Heart right ventricle (tissue), 16 donors: ENCODE results near the gene NIPA2. TPM values are rescaled to one million over a fixed set of nuclear protein-coding genes. Genes with fewer than 3 reads are reported as not detected.

Experiments
- ATAC-seq, 8 donors: fragments of 200-7000 bp; cut with Tn5 transposase; one replicate each; pipeline ENCODE4 v1.9.1; 2020; ENCODE audit warnings: mild to moderate bottlenecking in 8 of 8, moderate library complexity in 8 of 8, moderate number of reproducible peaks in 1 of 8
- DNase-seq, 2 donors: peaks; one replicate each; pipeline ENCODE4 v3.0.0-alpha.2; 2020
- H3K27ac ChIP-seq, 10 donors: fragments of 200-600 bp; sonication (generic) in 2 of 10; one replicate each; pipeline versions ENCODE4 v1.5.0 to v1.8.0; 2020 to 2022; ENCODE audit warnings: mild to moderate bottlenecking in 3 of 10
- H3K27me3 ChIP-seq, 7 donors: fragments of 200-600 bp; one replicate each; pipeline ENCODE4 v1.8.0; 2021 to 2022; ENCODE audit warnings: mild to moderate bottlenecking in 2 of 7
- H3K36me3 ChIP-seq, 9 donors: fragments of 200-600 bp; sonication (generic) in 1 of 9; one replicate each; pipeline versions ENCODE4 v1.5.0 to v1.8.0; 2020 to 2022; ENCODE audit warnings: mild to moderate bottlenecking in 2 of 9
- H3K4me1 ChIP-seq, 9 donors: fragments of 200-600 bp; sonication (generic) in 1 of 9; one replicate each; pipeline versions ENCODE4 v1.5.0 to v1.8.0; 2020 to 2022; ENCODE audit warnings: mild to moderate bottlenecking in 4 of 9
- H3K4me3 ChIP-seq, 10 donors: fragments of 200-600 bp; sonication (generic) in 2 of 10; one replicate each; pipeline versions ENCODE4 v1.5.0 to v1.8.0; 2020 to 2022; ENCODE audit warnings: mild to moderate bottlenecking in 7 of 10, moderate library complexity in 2 of 10
- H3K9me3 ChIP-seq, 11 donors: fragments of 200-600 bp in 10 of 11; sonication (generic) in 2 of 11; one replicate each; pipeline versions ENCODE4 v1.5.0 to v1.8.0; 2013 to 2022; ENCODE audit warnings: mild to moderate bottlenecking in 2 of 11, control low read depth in 1 of 11, moderate library complexity in 1 of 11
- WGBS, 2 donors: extraction: QIAGEN DNeasy Blood & Tissue Kit; methylation state at CpG; one replicate each; pipeline ENCODE4 v1.1.7; 2013; ENCODE audit warnings: inconsistent platforms in 1 of 2; 5-methylcytosine and 5-hydroxymethylcytosine counted together
- intact Hi-C, 10 donors: fragments of 100-400 bp; cut with DNase I; formaldehyde crosslinking; loops; one replicate each; pipeline versions ENCODE4 v1.11.1 to v1.14.2; 2022
- polyA plus RNA-seq, 2 donors: library from polyadenylated mRNA; stranded (reverse); fragments of 200-250 nt; gene quantifications; one replicate each; pipeline ENCODE4 v1.2.3, GENCODE V29; 2013
- total RNA-seq, 10 donors: library from RNA; stranded (reverse); fragmentation: NEBNext Ultra II Directional in 3 of 10; extraction: Animal tissue kit (Norgen Biotek cat#: 25700) in 3 of 10; gene quantifications; one replicate each; pipeline versions ENCODE4 v1.2.1 to v1.2.4, GENCODE V29; 2021 to 2023
- TF ChIP-seq, protein P1 (sequence below), 9 donors: fragments of 200-600 bp; sonication (generic) in 2 of 9; IDR thresholded peaks; one replicate each; pipeline versions ENCODE4 v1.5.0 to v1.8.0; 2021 to 2022; ENCODE audit warnings: antibody characterized with exemption in 9 of 9, mild to moderate bottlenecking in 5 of 9, moderate library complexity in 1 of 9
- donor health status: Arrhythmogenic right ventricular cardiomyopathy.
- donor health status: ischemic (EF 13 %, LVEDD 7.1; RV severe dilation, severe dysfunction).
- donor health status: healthy with polysubstance abuse.
- donor health status: DM: no; HTN: yes; CAD: no.
- donor health status: DM: no; HTN: no; CAD: no.
- donor health status: ischemic (EF 25% LVEDD 6.9; RV normal size, moderate dysfunction).
- donor health status: ischemic (EF 25% LVEDD 5.7; RV mildly dilated, moderate dysfunction).
- donor health status: healthy.
- donor health status: DM: yes; HTN: yes; CAD: no.
- donor health status: Ischemic cardiomyopathy.
- donor health status: ischemic (EF 35%, LVEDD 5.7; RV mildly dilated, moderate dysfunction).
- donor health status: nonischemic (EF 11% LVEDD 7.7; RV severe dilation, severe dysfunction).
- donor health status: DM: yes; HTN: yes; CAD: no.
- donor health status: PGD.
- donor health status: ischemic (EF 29% LVEDD 5.4; RV normal size, mild dysfunction).
- donor health status: nonischemic (EF 23%, LVEDD 6.1; RV moderate dilation, normal function).

Gene NIPA2
- total and polyA plus RNA-seq, 12 donors = 4.7 to 30.3 (median 19.3) TPM

DNA sequence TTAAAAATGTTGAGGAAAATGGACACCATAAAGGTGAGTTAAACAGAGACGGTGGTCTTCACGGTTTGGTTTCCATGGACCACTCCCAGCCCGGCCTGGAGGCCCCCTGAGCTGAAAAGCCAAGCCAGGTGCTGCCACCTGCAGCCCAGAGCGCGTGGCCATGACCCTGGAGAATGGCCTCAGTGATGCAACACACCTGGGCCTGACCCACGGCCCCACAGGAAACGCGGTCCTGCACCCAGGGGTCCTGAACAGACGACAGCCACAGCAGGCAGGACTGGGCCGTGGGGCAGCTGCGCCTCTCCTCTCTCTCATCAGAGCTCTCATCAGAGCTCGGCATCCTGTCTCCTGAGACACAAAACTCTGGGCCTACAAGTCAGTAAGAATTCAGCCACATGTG, 64.1 kb downstream of the NIPA2 start:
- WGBS, 2 donors = 78 to 83% methylated on average over 12 of the region's 12 CpGs
- Histone ChIP-seq H3K4me1 (no peaks in the 10 kb centered on the region), H3K4me3 (no peak overlapping the region), H3K27ac (no peak overlapping the region), H3K36me3 (peaks cover 0 to 99% (median 41%) of the 10 kb centered on the region in 9 donors), H3K27me3 (no peaks in the 10 kb centered on the region), H3K9me3 (no peaks in the 10 kb centered on the region)
- intact Hi-C loops = loop anchor here in 1 of 10 donors (10.0 kb wide), 1 partner anchor 48 kb away; no protein-coding TSS in a partner anchor
- ATAC-seq (no peak), DNase-seq (no peak)
- TF ChIP-seq, protein P1, sequence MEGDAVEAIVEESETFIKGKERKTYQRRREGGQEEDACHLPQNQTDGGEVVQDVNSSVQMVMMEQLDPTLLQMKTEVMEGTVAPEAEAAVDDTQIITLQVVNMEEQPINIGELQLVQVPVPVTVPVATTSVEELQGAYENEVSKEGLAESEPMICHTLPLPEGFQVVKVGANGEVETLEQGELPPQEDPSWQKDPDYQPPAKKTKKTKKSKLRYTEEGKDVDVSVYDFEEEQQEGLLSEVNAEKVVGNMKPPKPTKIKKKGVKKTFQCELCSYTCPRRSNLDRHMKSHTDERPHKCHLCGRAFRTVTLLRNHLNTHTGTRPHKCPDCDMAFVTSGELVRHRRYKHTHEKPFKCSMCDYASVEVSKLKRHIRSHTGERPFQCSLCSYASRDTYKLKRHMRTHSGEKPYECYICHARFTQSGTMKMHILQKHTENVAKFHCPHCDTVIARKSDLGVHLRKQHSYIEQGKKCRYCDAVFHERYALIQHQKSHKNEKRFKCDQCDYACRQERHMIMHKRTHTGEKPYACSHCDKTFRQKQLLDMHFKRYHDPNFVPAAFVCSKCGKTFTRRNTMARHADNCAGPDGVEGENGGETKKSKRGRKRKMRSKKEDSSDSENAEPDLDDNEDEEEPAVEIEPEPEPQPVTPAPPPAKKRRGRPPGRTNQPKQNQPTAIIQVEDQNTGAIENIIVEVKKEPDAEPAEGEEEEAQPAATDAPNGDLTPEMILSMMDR (IDR thresholded peaks at IDR 0.05) = no peak

DNA sequence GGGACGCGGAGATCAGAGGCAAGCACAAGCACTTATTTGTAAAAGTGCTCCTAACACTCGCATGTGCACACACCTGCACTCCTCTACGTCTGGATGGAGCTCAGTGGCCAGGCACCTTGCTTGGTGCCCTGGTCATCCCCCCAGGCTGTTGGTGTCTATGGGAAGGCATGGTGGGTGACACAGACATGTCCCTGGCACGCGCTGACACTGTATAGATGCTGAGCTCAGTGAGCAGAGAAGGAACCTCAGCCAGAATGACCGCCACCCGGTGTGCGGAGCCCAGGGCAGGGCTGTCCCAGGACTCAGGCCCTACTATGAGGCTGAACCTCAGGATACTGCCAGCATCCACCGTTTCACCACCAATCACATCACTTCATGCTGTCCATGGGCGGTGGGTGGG, 64.5 kb downstream of the NIPA2 start:
- Histone ChIP-seq H3K36me3 (peaks cover 0 to 99% (median 44%) of the 10 kb centered on the region in 9 donors), H3K4me3 (no peak overlapping the region), H3K27ac (no peak overlapping the region), H3K27me3 (no peaks in the 10 kb centered on the region), H3K9me3 (no peaks in the 10 kb centered on the region), H3K4me1 (no peaks in the 10 kb centered on the region)
- WGBS, 2 donors = 90 to 94% methylated on average over 11 of the region's 11 CpGs
- no peak for ATAC-seq
- TF ChIP-seq, protein P1 (IDR thresholded peaks at IDR 0.05) = no peak
- intact Hi-C loops = loop anchor here in 1 of 10 donors (10.0 kb wide), 1 partner anchor 48 kb away; no protein-coding TSS in a partner anchor
- no peak for DNase-seq

DNA sequence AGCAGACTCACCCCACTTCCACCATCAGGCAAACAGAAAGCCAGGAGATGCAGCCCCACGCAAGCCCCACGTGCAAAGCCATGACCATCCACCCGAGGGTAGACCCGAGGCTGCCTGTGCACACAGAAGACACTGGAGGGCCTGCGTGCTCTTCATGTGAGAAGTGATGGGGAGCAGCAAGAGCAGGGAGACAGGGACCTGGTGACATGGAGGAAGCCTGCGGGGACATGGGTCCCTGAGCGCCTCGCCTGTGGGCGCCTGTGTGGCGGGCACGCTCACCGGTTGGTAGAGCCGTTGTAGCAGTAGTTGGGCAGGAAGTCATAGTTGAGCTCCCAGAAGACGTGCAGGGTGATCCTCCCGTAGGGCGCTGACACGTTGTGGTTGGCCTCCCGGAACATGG, 65.0 kb downstream of the NIPA2 start:
- WGBS, 2 donors = 93 to 94% methylated on average over 18 of the region's 18 CpGs
- Histone ChIP-seq H3K4me3 (no peak overlapping the region), H3K27me3 (no peaks in the 10 kb centered on the region), H3K36me3 (peaks cover 0 to 99% (median 49%) of the 10 kb centered on the region in 9 donors), H3K27ac (no peak overlapping the region), H3K9me3 (no peaks in the 10 kb centered on the region), H3K4me1 (no peaks in the 10 kb centered on the region)
- ATAC-seq = no peak
- TF ChIP-seq, protein P1 (IDR thresholded peaks at IDR 0.05) = no peak
- intact Hi-C loops = loop anchor here in 1 of 10 donors (10.0 kb wide), 1 partner anchor 49 kb away; no protein-coding TSS in a partner anchor
- DNase-seq = no peak

DNA sequence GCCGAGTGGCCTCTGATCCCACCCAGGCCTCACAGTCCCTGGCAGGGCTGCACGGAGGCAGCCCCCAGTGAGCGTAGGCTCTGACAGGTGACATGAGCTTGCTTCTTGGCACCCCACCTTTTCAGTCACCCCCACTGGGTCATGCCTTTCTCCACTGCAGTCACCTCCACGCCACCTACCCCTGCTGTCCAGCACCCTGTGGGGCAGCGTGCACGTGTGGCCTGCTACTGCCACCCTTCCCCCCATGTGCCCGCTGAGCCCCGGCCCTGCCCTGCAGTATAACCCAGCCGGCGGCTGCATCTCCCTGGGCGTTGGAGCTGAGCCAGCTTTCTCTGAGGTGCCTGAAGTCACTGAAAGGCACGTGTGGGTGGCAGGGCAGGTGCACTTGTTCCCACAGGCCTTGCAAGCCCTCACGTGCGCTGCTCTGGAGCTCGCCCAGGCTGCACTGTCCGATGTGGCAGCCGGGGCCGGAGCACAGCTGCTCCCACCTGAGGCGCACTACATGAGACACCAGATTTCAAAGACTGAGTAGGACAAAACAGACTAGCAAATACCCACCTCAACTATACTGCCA, 65.6 kb downstream of the NIPA2 start:
- TF ChIP-seq, protein P1 (IDR thresholded peaks at IDR 0.05) = no peak
- Histone ChIP-seq H3K4me1 (no peaks in the 10 kb centered on the region), H3K27me3 (no peaks in the 10 kb centered on the region), H3K36me3 (peaks cover 0 to 99% (median 55%) of the 10 kb centered on the region in 9 donors), H3K27ac (no peak overlapping the region), H3K4me3 (no peak overlapping the region), H3K9me3 (no peaks in the 10 kb centered on the region)
- ATAC-seq (peak in 4 of 8 donors; percentile 6 to 48 (median 23)), DNase-seq (no peak)
- intact Hi-C loops = loop anchor here in 1 of 10 donors (10.0 kb wide), 1 partner anchor 49 kb away; no protein-coding TSS in a partner anchor
- WGBS, 2 donors = 83 to 88% methylated on average over 19 of the region's 19 CpGs
